Tongue (tissue), 2 donors: ENCODE data around the gene OSTN. TPM values are rescaled to one million over a fixed set of nuclear protein-coding genes. Genes with fewer than 3 reads are reported as not detected.
A peak's percentile ranks its signal among the peaks of the same experiment; 100 is the strongest.
"Not testable (repeated sequence)": the region's sequence is repeated elsewhere in the genome, so short reads cannot be mapped to it uniquely, and the experiment has no call there.

ENCODE experiments used
- DNase-seq: peaks from one replicate; pipeline ENCODE4 v3.0.0-alpha.2; 2015
- total RNA-seq: library from RNA; depleted of rRNA; stranded (reverse); fragments of >200 nt; gene quantifications from one replicate; pipeline ENCODE4 v1.2.3, GENCODE V29; 2014

Gene OSTN
- total RNA-seq, 1 donor from 2014 or later, result 9.5 TPM

- no peak for DNase-seq
These were observed 64.8 kb downstream of the OSTN start for GRCh38 chr3:191263850-191264249.

- no peak for DNase-seq
These were observed 69.7 kb downstream of the OSTN start for GRCh38 chr3:191268737-191269136.

- no peak for DNase-seq
These were observed 70.4 kb downstream of the OSTN start for GRCh38 chr3:191269289-191270085.

GRCh38 chr3:191275244-191275643 is 76.2 kb downstream of the OSTN start:
- DNase-seq, result not testable (repeated sequence)

GRCh38 chr3:191275751-191276150 is 76.7 kb downstream of the OSTN start:
- DNase-seq, result no peak

GRCh38 chr3:191280111-191280510 is 81.1 kb downstream of the OSTN start:
- no peak for DNase-seq

- DNase-seq, result no peak
These were observed 81.8 kb downstream of the OSTN start for GRCh38 chr3:191280882-191281281.

GRCh38 chr3:191282251-191283185 is 83.5 kb downstream of the OSTN start:
- peak; percentile 3 for DNase-seq

GRCh38 chr3:191283400-191283799 is 84.4 kb downstream of the OSTN start:
- DNase-seq, result no peak

GRCh38 chr3:191290311-191291025 is 91.4 kb downstream of the OSTN start:
- no peak for DNase-seq

GRCh38 chr3:191292243-191293015 is 93.4 kb downstream of the OSTN start:
- DNase-seq, result no peak

- no peak for DNase-seq
These were observed 95.2 kb downstream of the OSTN start for GRCh38 chr3:191294291-191294690.

GRCh38 chr3:191296041-191296541 is 97.0 kb downstream of the OSTN start:
- DNase-seq, result no peak

GRCh38 chr3:191298846-191299245 is 99.8 kb downstream of the OSTN start:
- DNase-seq, result no peak

- DNase-seq, result no peak
These were observed 101.4 kb downstream of the OSTN start for GRCh38 chr3:191300422-191300821.

GRCh38 chr3:191301017-191301416 is 102.0 kb downstream of the OSTN start:
- DNase-seq, result no peak

- no peak for DNase-seq
These were observed 102.9 kb downstream of the OSTN start for GRCh38 chr3:191301782-191302411.

- DNase-seq, result no peak
These were observed 103.4 kb downstream of the OSTN start for GRCh38 chr3:191302451-191302850.

GRCh38 chr3:191303596-191303995 is 104.6 kb downstream of the OSTN start:
- no peak for DNase-seq

GRCh38 chr3:191306428-191306827 is 107.4 kb downstream of the OSTN start:
- DNase-seq, result no peak

- no peak for DNase-seq
These were observed 108.3 kb downstream of the OSTN start for GRCh38 chr3:191307341-191307740.
